AG04449 (cell line): Measurements from ENCODE around the gene RCAN3.

Source experiments
- CTCF ChIA-PET: fragments of 350-600 bp; formaldehyde crosslinking; extraction: SDS; loops from one replicate; lab custom pipeline; 2021; ENCODE audit warnings: antibody characterized with exemption; lab: Yijun Ruan, JAX
- POLR2A ChIA-PET: fragments of 400-600, 350-600 bp; formaldehyde crosslinking; extraction: SDS; loops from one replicate; lab custom pipeline; 2020; ENCODE audit warnings: antibody characterized with exemption, inconsistent platforms; lab: Yijun Ruan, JAX
- DNase-seq: peaks from one replicate; pipeline ENCODE4 v3.0.0-alpha.2; 2010; ENCODE audit warnings: low read depth, low spot score
- H3K4me3 ChIP-seq: 2 replicates; pipeline ENCODE4 v1.5.1; 2011; ENCODE audit warnings: low read depth, mild to moderate bottlenecking, control low read depth, low read length
- TF ChIP-seq, protein P1 (sequence below): IDR thresholded peaks from one replicate; pipeline ENCODE4 v1.5.1; 2011; ENCODE audit warnings: mild to moderate bottlenecking, moderate library complexity, low read length, control low read depth, inconsistent platforms; ENCODE audit not compliant: insufficient read depth; ENCODE audit errors: missing control alignments

RCAN3 gene

DNA sequence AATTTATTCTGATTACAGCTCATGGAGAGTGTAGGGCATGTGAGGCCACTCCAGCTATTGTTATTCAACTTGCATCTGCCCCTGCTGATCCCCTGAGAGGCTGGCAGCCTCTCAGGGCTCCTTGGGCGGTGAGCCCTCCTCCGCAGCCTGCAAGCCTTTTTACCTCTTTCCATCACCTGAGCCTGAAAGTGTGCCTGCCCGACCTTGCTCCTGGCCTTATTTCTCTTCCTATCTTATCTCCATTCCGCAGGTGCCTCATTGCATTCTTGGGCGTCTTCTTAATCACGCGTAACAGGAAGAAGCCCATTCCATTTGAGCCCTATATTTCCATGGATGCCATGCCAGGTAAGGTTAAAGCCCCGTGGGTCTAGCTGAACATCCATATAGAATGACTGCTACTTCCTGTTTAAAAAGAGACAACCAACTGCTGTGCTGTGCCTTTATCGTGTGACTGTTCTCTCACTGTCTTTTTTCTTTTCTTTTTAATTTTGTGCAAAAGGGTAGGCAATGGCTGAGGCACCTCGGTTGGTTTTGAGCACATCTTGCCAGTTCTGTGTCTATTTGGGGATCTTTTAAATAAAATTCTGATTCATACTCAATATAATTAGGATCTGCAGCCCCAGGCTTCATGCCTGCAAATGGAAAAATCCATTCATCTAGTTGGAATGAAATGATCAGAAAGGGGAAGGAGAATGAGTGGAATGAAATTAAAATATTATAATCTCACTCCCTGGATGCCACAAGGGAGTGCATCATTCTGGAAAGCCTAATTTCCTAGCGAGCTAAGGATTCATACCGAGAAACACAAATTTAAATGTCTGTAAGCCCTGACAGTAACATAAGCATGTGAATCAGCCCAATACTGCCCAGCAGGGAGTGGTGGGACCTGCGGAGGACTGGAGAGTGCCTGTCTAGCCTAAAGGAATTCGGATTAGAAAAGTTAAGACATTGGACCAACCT, 38.6 kb upstream of the RCAN3 start:
- TF ChIP-seq, protein P1, sequence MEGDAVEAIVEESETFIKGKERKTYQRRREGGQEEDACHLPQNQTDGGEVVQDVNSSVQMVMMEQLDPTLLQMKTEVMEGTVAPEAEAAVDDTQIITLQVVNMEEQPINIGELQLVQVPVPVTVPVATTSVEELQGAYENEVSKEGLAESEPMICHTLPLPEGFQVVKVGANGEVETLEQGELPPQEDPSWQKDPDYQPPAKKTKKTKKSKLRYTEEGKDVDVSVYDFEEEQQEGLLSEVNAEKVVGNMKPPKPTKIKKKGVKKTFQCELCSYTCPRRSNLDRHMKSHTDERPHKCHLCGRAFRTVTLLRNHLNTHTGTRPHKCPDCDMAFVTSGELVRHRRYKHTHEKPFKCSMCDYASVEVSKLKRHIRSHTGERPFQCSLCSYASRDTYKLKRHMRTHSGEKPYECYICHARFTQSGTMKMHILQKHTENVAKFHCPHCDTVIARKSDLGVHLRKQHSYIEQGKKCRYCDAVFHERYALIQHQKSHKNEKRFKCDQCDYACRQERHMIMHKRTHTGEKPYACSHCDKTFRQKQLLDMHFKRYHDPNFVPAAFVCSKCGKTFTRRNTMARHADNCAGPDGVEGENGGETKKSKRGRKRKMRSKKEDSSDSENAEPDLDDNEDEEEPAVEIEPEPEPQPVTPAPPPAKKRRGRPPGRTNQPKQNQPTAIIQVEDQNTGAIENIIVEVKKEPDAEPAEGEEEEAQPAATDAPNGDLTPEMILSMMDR = no peak
- CTCF ChIA-PET = interaction anchor here (0.9 to 2.4 kb wide), 7 partner anchors 13 to 314 kb away, joined by 3 to 5 read pairs (median 3); partner anchors contain the start of gene NIPAL3
- peak; percentile 45 for DNase-seq
- no peak overlapping the region for H3K4me3 ChIP-seq
- POLR2A ChIA-PET = interaction anchor here (0.6 to 1.7 kb wide), 5 partner anchors 40 to 94 kb away, joined by 3 to 4 read pairs (median 3); no protein-coding TSS in a partner anchor

DNA sequence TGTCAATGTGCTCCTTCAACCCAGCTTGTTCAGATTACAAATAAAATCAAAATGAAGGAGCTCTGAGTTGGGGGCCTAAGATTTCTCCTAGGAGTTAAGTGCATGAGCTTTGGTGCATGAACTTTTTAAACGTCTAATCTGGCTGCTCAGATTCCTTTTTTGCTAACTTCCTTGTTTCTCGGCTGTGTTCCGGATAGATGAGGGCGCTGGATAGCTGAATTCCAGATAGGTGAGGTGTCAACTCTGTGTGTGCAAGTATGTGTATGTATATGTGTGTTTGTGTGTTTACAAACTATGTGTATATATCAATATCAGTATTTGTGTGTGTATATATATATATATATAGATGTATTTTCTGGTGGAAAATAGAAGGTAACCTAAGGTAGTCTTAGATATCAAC, 37.5 kb upstream of the RCAN3 start:
- TF ChIP-seq, protein P1 = no peak
- DNase-seq = no peak
- POLR2A ChIA-PET = interaction anchor here (0.7 kb wide), 1 partner anchor 39 kb away, joined by 3 read pairs; no protein-coding TSS in a partner anchor
- no peak overlapping the region for H3K4me3 ChIP-seq
- CTCF ChIA-PET = interaction anchor here (1.0 to 1.8 kb wide), 4 partner anchors 12 to 263 kb away, joined by 3 read pairs; no protein-coding TSS in a partner anchor

DNA sequence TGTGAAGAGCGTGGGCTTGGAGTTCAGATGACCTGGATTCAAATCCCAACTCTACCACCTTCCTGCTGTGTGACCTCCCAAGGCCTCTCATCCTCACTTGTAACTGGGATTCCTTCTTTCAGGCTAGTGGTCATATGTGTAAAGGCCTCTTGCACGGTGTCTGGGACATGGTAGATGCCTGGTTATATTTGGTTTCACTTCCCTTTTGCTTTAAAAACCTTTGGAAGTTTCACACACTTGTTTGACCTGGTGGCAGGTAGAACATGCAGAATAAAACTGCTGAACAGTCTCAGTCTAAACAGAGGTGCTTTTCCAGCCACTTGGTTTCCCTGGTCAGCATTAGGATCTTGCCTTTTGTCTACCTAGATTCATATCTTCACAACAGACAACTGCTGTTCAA, 37.0 kb upstream of the RCAN3 start:
- CTCF ChIA-PET = interaction anchor here (1.0 to 1.8 kb wide), 3 partner anchors 11 to 264 kb away, joined by 3 read pairs; partner anchors contain the start of gene NIPAL3
- no peak for DNase-seq
- POLR2A ChIA-PET = no interaction called here
- H3K4me3 ChIP-seq = no peak overlapping the region
- TF ChIP-seq, protein P1 = no peak

DNA sequence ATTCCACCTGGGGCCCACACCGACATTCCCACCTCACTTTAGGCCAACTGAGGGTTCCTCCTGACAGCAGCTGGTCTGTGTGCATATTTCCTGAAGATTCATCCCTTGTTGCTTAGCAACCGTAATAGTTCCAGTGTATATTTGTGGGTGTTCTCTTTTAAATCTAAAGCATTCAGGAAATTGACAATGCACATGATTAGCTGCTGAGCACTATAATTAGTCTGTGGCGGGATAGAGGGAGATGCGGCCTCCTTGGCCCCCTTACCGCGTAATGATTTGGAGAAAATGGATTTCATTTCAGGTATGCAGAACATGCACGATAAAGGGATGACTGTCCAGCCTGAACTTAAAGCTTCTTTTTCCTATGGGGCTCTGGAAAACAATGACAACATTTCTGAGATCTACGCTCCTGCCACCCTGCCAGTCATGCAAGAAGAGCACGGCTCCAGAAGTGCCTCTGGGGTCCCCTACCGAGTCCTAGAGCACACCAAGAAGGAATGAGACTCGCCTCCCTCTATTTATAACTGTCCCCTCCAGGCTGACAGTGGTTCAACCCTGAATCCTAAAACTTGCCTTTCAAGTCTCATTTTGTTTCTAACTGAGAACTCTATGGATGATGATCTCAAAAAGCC, 33.8 kb upstream of the RCAN3 start:
- TF ChIP-seq, protein P1 = no peak
- no peak overlapping the region for H3K4me3 ChIP-seq
- POLR2A ChIA-PET = no interaction called here
- CTCF ChIA-PET = no interaction called here
- DNase-seq = no peak

DNA sequence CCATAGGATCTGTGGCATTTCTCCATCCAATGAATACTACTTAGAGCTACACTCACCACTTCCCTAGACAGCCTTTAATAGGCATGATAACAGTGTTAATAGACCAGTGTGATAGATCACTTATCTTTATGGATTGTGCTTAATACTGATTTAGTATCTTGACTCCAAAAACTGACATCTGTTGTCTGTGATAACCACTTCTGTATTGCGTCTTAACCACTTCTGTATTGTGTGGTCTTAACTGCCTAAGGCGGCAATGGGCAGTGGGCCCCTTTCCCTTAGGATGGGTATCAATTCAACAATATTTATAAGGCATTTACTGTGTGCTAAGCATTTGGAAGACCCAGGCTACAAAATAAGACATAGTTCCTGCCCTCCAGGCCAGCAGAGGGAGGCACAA, 32.0 kb upstream of the RCAN3 start:
- no peak overlapping the region for H3K4me3 ChIP-seq
- no peak for DNase-seq
- ChIA-PET POLR2A (no interaction called here), CTCF (interaction anchor here (1.2 kb wide), 1 partner anchor 56 kb away, joined by 3 read pairs; no protein-coding TSS in a partner anchor)
- TF ChIP-seq, protein P1 = no peak
